Measurements from ENCODE around the gene PNMA8A. TPM values are rescaled to one million over a fixed set of nuclear protein-coding genes. Genes with fewer than 3 reads are reported as not detected.

Gene PNMA8A
- total and polyA plus RNA-seq, 10 of the 15 experiments (the other 5 are each of a cell fraction or from before 2014, with no cell fraction given), result 0.02 to 0.28 (median 0.16) TPM

DNA sequence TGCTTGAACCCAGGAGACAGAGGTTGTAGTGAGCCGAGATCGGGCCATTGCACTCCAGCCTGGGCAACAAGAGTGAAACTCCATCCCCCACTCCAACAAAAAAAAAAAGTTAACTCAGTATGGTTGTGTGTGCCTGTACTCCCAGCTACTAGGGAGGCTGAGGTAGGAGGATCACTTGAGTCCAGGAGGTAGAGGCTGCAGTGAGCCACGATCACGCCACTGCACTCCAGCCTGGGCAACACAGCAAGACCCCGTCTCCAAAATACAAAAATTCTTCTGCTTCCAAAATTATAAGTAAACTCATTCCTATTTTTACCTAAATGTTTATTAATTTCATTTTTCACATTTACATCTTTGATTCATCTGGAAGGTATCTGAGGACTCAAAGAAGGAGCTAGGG lies 14.4 kb downstream of the PNMA8A start:
- Histone ChIP-seq H3K4me1 (ENCODE audit: control insufficient read depth, insufficient read depth, low read length) (no peaks in the 10 kb centered on the region), H3K36me3 (ENCODE audit: control insufficient read depth in 2 of 2, insufficient read depth in 2 of 2, low read length in 1 of 2) (no peaks in the 10 kb centered on the region), H3K4me2 (ENCODE audit: control insufficient read depth, insufficient read depth) (no peak overlapping the region), H3K9ac (ENCODE audit: control insufficient read depth, insufficient read depth, low read length) (no peak overlapping the region), H3K27me3 (replicated peaks in 1 of 2; ENCODE audit: control insufficient read depth in 2 of 2, insufficient read depth in 2 of 2, low read length in 1 of 2) (no peaks in the 10 kb centered on the region; a peak in 1 of 4 replicates), H3K9me3 (replicated peaks; ENCODE audit: control insufficient read depth, insufficient read depth, low read length) (no peaks in the 10 kb centered on the region), H3K27ac (ENCODE audit: control insufficient read depth, insufficient read depth) (no peak overlapping the region), H3K4me3 (no peak overlapping the region), H4K20me1 (ENCODE audit: control insufficient read depth, insufficient read depth) (no peaks in the 10 kb centered on the region), H2AFZ (ENCODE audit: control insufficient read depth, low read depth, low read length) (no peak overlapping the region), H3K79me2 (ENCODE audit: control insufficient read depth, insufficient read depth, low read length) (no peaks in the 10 kb centered on the region)
- ATAC-seq (no peak), DNase-seq (ENCODE audit: low read depth, low spot score) (no peak), FAIRE-seq (no peak)
- intact Hi-C loops (cut with micrococcal nuclease; ENCODE audit: unreplicated experiment), result no loop called here
- SMC1A ChIA-PET (ENCODE audit: uncharacterized antibody, unreplicated experiment), result no interaction called here
- TF ChIP-seq RELA (IDR thresholded peaks at IDR 0.05; ENCODE audit: borderline replicate concordance, partially characterized antibody) (no peak), YY1 (IDR thresholded peaks at IDR 0.05; ENCODE audit: low read depth, low read length) (no peak), EED (IDR thresholded peaks at IDR 0.05; ENCODE audit: low read depth) (no peak), ETV6 (conservative IDR thresholded peaks at IDR 0.05 in 1 of 2, IDR thresholded peaks at IDR 0.05 in 1 of 2; ENCODE audit: borderline replicate concordance in 1 of 2, low read depth in 1 of 2) (no peak), YBX1 (IDR thresholded peaks at IDR 0.05) (no peak), CREB1 (IDR thresholded peaks at IDR 0.05; ENCODE audit: low read depth) (no peak)
- in situ Hi-C loops (cut with MboI), result no loop called here
- POLR2A ChIA-PET, result interaction anchor here (0.6 kb wide), 1 partner anchor 201 kb away, joined by 7 read pairs; no protein-coding TSS in a partner anchor
- RAD21 ChIA-PET (ENCODE audit: unreplicated experiment), result no interaction called here
- BruUV-seq (replicated peaks), result no TSS peak
- WGBS (ENCODE audit: insufficient coverage, insufficient replicate concordance, low lambda C conversion rate, missing lambda C conversion rate), result 35% methylated on average over 5 of the region's 5 CpGs
- CTCF ChIA-PET, result no interaction called here

DNA sequence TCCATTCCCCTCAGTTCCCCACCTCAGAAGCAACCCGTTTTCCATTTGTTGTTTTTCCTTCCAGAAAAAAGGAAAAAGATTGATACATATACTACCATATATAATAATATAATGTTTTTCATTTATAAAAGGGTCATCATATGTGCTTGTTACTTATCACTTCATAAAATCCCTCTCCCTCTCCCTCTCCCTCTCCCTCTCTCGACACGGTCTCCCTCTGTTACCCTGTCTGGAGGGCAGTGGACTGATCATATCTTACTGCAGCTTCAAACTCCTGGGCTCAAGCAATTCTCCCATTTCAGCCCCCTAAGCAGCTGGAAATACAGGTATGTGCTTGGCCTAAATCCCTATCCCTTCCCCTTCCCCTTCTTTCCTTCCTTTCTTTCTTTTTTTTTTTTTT lies 17.1 kb downstream of the PNMA8A start:
- Histone ChIP-seq H3K4me2 (ENCODE audit: control insufficient read depth, insufficient read depth) (no peak overlapping the region), H3K4me1 (ENCODE audit: control insufficient read depth, insufficient read depth, low read length) (no peaks in the 10 kb centered on the region), H2AFZ (ENCODE audit: control insufficient read depth, low read depth, low read length) (no peak overlapping the region), H3K9ac (ENCODE audit: control insufficient read depth, insufficient read depth, low read length) (no peak overlapping the region), H3K27ac (ENCODE audit: control insufficient read depth, insufficient read depth) (no peak overlapping the region), H3K9me3 (replicated peaks; ENCODE audit: control insufficient read depth, insufficient read depth, low read length) (no peaks in the 10 kb centered on the region; the same call in 2 of the 3 replicates), H3K27me3 (replicated peaks in 1 of 2; ENCODE audit: control insufficient read depth in 2 of 2, insufficient read depth in 2 of 2, low read length in 1 of 2) (no peaks in the 10 kb centered on the region; a peak in 1 of 4 replicates), H3K79me2 (ENCODE audit: control insufficient read depth, insufficient read depth, low read length) (no peaks in the 10 kb centered on the region), H3K36me3 (ENCODE audit: control insufficient read depth in 2 of 2, insufficient read depth in 2 of 2, low read length in 1 of 2) (no peaks in the 10 kb centered on the region), H4K20me1 (ENCODE audit: control insufficient read depth, insufficient read depth) (no peaks in the 10 kb centered on the region), H3K4me3 (no peak overlapping the region)
- no peak for TF ChIP-seq CBX3 (IDR thresholded peaks at IDR 0.05; ENCODE audit: borderline replicate concordance, low read depth)
- no peak for TF ChIP-seq POU2F2 (IDR thresholded peaks at IDR 0.05; ENCODE audit: borderline replicate concordance, low read depth, low read length)
- TF ChIP-seq POLR2AphosphoS5 (IDR thresholded peaks at IDR 0.05; ENCODE audit: low read length), result no peak
- no peak for TF ChIP-seq EZH2 (IDR thresholded peaks at IDR 0.05; ENCODE audit: borderline replicate concordance, control insufficient read depth, low read depth, low read length)
- no peak for TF ChIP-seq KLF5 (IDR thresholded peaks at IDR 0.05; ENCODE audit: partially characterized antibody)
- no peak for TF ChIP-seq EED (IDR thresholded peaks at IDR 0.05; ENCODE audit: low read depth)
- no peak for TF ChIP-seq HCFC1 (IDR thresholded peaks at IDR 0.05; ENCODE audit: low read length)
- TF ChIP-seq NRF1 (conservative IDR thresholded peaks at IDR 0.05; ENCODE audit: low read depth, low read length), result no peak
- no peak for TF ChIP-seq GABPA (IDR thresholded peaks at IDR 0.05; ENCODE audit: low read depth)
- no peak for TF ChIP-seq ZZZ3 (IDR thresholded peaks at IDR 0.05; ENCODE audit: control insufficient read depth, insufficient read length, low read depth)
- no peak for TF ChIP-seq IRF4 (IDR thresholded peaks at IDR 0.05; ENCODE audit: low read depth, low read length)
- no peak for ATAC-seq
- in situ Hi-C loops (cut with MboI) (no loop called here), intact Hi-C loops (cut with micrococcal nuclease; ENCODE audit: unreplicated experiment) (no loop called here)
- no peak for FAIRE-seq
- no TSS peak for BruUV-seq (replicated peaks)
- POLR2A ChIA-PET, result no interaction called here
- RAD21 ChIA-PET (ENCODE audit: unreplicated experiment), result no interaction called here
- SMC1A ChIA-PET (ENCODE audit: uncharacterized antibody, unreplicated experiment), result no interaction called here
- 15% methylated on average over 3 of the region's 3 CpGs for WGBS (ENCODE audit: insufficient coverage, insufficient replicate concordance, low lambda C conversion rate, missing lambda C conversion rate)
- CTCF ChIA-PET, result no interaction called here
- no peak for DNase-seq (ENCODE audit: low read depth, low spot score)

Measured in GM12878 (cell line).